Stimulated activated naive CD8-positive, alpha-beta T cell treated with anti-CD3 and anti-CD28 coated beads, Interleukin-15, Interleukin-2, amounts not matched to agents 100 U/mL and 50 U/mL, for 24 hours (primary cell): Measurements from ENCODE around the gene EDAR.
A peak's percentile ranks its signal among the peaks of the same experiment; 100 is the strongest.

Source experiments
- ATAC-seq: fragments of 150-1000 bp; cut with Tn5 transposase; one replicate; pipeline ENCODE4 v1.10.0; 2021
- DNase-seq: peaks from one replicate; pipeline ENCODE4 v3.0.0; 2021

The EDAR gene

DNA sequence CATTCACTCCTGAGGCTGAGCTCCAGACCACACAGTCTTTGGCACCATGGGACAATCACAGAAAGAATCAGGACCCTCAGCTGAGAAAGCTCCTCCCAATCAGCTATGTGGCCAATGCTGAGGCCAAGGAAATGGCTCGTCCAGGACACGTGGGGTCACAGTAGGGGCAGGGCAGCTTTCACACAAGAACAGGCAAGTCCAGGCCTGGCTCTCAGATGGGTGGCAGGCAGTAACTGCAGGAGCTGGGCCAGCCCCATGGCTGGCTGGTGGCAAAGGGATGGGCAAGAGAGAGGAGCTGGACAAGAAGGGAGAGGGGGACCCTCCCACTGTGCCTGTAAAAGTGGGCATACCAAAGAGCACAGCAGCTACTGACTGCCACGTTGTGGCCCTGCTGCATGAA lies 12.2 kb upstream of the EDAR start:
- no peak for DNase-seq
- no peak for ATAC-seq

DNA sequence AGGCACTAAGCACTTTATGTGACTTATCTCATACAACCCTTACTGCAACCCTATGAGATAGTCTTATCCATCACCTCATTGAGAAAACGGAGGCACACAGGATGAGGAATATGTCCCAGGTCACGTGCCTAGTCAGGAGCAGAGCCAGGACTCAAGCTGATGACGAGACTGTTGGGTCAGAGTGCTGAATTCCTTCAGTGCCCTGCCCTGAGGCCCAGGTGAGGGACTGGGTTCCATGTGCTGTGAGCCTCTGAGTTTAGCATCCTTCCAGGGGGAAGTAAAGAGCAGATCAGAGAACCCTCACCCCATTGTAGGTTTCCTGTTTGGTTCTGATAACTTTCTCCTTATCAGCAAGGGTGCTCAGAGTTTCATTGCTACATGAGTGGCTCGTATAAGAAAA lies 11.7 kb upstream of the EDAR start:
- DNase-seq = no peak
- no peak for ATAC-seq

DNA sequence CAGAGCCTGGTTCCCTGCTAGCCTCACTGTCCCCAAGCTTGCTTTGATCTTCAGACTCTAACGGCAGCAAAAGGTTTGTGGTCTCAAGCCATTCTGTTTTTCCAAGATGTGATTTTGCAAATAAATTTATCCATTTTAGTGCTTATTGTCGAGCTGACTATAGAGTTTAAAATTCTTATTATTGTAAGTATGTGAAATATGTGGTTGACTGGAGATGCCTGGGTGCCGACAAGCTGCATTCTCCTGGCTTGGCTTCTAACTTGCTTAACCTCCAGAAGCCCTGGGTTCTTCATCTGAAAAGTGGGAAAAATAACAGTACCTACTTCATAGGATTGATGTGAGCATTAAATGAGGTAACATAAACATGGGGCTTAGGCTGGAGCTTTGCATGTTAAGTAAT lies 9.9 kb upstream of the EDAR start:
- DNase-seq = no peak
- no peak for ATAC-seq

DNA sequence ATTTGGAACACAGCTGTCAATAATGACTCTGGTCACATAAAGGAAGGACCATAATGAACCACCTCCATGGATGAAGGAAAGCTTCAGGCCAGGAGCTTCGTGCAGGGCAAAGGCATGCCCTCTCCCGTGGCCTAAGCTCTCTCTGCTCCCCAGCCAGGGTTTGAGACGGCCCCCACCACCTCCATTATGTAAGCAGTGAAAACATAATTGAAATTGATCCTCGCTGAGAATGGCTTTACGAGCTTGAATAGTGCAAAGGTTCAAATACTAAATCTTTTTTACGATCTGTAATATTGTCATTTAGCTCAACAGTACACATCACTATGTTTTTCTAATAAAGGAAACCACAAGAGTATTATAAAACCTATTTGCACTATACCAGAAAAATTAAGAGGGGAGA lies 5.2 kb upstream of the EDAR start:
- DNase-seq (no peak), ATAC-seq (no peak)

DNA sequence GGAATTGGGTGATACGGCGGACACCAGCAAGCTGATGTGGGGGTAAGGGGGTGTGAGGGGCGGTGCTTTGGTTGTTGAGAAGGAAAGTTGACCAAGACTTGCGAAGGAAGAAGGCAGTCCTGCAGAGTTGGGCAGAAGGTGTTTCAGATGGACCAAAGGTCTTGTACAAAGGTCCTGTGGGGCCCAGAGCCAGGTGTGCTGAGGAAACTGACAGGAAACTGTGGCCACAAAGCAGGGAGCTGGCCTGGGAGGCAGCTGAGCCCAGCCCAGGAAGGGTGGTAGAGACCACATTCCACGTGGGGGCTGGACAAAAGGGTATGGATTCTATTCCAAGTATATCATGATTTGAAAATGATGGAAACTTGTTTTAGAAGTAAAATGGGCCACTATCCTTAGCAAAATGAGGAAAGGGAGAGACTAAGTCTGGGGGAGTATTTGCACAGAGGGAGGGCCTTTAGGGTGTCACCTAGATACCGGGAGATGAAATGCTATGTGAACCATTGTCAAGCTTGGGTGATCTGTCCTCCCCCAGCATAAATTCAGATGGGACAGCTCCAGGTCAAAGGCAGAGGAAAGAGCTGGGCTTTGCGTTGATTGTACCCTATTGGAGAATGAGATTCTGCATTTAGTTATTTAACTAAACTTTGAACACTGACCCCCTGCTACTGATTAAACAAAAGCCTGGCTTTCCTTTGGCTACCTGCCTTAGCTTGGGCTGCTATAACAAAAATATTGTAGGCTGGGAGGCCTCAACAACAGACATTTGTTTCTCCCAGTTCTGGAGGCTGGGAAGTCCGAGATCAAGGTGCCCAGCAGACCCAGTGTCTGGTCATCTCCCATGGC lies 4.3 kb upstream of the EDAR start:
- ATAC-seq = no peak
- no peak for DNase-seq

DNA sequence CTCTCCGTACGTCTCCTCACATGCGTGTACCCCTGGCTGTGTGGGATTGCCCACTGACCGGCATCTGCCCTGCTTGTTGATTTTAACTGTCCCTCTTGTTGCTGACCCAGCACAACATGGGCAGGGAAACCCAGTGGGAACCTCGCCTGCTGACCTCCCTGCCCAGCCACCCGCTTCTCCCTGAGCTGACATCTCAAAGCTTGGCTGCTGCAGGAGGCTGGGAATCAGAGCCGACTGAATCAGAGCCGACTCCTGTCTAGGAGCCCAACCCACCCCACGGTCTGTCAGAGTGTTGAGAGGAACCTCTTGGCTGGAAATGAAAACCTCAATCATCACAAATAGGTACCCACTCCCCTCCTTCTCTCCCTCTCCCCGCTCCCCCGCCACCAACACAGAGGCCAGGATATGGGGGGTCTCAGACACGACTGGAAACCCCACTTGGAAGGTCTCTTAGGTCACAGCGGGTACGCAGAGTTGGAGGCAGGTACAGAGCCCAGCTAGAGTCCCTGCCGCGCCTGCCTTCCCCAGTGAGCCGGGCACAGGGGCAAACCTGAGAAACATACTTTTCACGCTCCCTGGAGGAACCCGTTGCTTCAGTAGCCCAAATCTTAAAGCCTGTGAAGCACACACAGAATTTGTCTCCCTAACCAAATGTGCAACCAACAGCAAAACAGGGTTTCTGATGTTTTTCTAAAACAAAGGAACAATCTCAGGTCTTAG lies 784 bp downstream of the EDAR start:
- no peak for ATAC-seq
- no peak for DNase-seq

DNA sequence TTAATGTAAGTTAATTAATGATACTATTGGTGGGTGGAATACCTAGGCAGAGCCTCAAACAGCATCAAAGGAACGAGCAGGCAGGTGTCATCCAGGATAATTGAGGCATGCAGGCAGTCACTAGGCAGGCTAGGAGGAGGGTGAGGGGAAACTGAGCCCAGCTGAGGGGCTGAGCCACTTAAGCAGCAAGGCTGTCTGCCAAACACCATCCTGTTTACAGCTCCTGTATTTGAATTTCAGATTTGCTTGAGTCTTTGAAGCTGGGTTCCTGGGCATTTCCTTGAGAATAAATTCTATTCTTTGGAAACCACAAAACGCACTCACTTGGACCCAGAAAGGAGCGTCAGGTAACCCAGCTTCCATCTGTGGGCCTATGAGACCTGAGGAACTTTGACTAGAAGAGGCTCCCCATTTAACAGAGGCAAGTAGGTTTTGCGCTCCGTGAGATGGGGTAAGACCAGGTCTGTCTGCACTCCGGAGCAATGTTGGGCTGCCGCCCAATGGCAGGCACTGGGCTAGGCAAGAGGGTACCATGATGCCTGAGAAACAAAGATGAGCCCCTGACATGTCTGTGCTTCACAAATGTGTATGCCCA lies 2.0 kb downstream of the EDAR start:
- DNase-seq (no peak), ATAC-seq (peak; percentile 58)

DNA sequence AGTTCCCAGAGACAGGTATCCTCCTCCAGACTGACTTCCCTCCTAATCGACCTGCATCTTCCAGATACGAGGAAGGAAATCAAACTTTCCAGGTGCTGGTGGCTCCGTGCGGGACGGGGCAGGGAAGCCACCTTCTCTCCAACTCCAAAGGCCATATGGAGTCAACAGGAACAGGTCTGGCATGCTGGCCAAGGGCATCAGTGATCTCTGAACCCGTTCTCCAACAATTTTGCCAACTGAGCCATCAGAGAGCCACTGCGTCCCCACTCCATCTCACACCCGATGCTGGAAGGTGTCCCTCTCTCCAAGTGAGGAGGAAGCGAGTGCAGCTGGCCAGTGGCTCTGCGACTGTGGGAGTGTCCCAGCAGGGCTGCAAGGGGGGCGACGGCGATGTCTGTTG lies 5.4 kb downstream of the EDAR start:
- DNase-seq (no peak), ATAC-seq (no peak)

DNA sequence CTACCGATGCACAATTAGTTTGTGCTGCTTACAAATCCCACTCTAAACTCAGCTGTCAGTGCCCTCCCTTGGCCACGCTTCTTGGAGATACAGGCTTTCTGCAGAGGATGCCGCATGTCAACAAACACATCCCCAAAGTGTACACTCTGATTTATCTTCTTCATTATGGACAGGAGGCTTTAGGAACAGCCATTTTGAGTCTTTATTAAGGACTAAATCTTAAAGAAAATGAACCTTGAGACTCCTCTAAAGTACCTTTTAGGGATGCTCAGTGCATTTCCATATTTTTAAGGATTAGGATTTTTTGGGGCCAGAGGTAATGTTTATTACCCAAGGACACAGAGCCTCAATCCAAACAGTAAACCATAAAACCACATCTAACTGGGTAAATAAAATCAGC lies 6.0 kb downstream of the EDAR start:
- no peak for ATAC-seq
- no peak for DNase-seq

DNA sequence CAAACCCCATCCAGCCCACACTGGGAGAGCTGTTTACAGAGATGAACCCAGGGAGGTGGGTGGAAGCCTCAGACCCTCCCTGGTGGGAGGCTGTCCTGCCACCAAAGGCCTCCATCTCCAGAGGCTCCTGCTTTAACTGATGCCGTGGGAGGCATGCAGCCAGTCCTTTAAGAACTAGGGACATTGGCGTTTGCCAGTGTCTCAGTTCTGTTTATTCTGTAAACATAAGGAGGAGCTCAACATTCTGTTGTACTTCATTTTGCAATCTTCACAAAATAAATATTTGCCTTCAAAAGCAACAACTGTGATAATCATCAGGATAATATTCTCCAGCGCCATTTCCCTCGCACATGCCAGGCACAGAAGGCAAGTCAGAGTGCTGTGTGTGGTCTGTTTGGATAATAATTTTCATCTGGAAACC lies 6.8 kb downstream of the EDAR start:
- ATAC-seq = no peak

DNA sequence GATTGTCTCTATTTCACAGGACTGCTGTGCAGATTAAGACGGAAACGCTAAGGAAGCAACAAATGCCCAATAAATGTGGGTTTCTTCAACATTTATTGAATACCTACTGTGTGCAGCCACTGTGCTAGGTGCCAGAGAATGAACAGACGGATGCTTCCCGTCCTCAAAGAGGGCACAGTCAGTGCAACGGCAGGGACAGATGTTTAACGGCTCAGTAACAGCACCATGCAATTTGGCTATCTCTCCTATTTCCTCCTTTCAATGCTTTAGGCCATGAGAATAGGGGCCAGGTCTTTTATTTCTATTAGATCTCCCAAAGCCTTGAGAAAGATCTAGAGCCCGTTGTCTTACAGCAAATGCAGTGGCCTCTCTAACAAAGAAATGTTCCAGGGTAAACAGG lies 7.2 kb downstream of the EDAR start:
- no peak for DNase-seq
- ATAC-seq = no peak

More for the DNA sequence above, 6.8 kb downstream of the EDAR start:
- no peak for DNase-seq

DNA sequence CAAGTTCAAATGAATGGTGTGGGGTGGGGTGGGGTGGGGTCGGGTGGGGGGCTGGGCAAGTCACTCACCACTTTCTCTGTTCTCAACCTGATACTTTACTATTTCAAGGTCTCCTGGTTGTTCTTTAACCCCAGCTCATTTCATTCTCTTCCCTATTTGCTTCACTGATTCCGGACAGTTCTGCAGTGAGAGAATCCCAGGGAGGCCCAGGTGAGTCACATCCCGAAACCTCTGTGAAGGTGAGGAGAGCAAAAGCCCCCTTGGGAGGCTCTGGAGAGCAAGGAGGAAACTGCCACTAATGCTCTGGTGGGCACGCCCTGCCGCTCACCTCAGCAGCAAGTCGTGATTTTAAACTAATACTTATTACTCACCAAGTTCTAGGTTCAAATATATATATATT lies 8.9 kb downstream of the EDAR start:
- ATAC-seq (no peak), DNase-seq (no peak)

DNA sequence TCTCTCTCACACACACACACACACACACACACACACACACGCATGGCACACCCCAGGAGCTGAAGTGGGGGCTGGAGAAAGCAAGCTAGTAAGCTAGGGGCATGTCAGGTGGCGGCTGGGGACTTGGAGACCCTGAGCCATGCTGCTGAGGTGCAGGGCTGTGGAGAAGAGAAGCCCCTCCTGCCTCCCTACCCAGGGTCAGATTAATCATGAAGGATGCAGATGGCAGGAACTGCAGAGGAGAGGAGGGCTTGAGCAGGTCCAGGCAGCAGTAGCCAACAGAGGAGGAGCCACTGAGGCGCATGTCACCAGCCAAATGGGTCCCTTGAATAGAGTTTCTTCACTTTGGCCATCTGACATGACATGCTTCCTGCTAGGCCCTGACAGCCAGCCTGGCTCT lies 9.6 kb downstream of the EDAR start:
- ATAC-seq (no peak), DNase-seq (no peak)

DNA sequence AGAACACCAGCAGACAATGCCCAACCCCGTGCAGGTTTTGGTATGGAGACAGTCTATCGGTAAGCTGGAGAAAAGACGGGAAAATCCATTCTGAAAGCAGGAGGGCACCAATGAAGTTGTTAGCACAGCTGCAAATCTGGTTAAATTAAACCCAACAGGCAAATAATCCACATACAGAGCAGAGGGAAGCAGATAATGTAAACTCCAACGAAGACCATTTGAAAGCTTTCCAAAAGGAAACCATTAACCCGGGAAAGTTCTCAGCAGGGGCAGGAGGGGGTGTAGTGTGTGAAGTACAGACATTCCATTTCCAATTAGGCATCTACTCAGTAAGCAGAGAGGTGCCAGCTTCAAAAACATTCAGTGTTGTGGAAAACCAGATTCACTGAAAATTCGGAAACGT lies 10.3 kb downstream of the EDAR start:
- no peak for DNase-seq
- no peak for ATAC-seq

DNA sequence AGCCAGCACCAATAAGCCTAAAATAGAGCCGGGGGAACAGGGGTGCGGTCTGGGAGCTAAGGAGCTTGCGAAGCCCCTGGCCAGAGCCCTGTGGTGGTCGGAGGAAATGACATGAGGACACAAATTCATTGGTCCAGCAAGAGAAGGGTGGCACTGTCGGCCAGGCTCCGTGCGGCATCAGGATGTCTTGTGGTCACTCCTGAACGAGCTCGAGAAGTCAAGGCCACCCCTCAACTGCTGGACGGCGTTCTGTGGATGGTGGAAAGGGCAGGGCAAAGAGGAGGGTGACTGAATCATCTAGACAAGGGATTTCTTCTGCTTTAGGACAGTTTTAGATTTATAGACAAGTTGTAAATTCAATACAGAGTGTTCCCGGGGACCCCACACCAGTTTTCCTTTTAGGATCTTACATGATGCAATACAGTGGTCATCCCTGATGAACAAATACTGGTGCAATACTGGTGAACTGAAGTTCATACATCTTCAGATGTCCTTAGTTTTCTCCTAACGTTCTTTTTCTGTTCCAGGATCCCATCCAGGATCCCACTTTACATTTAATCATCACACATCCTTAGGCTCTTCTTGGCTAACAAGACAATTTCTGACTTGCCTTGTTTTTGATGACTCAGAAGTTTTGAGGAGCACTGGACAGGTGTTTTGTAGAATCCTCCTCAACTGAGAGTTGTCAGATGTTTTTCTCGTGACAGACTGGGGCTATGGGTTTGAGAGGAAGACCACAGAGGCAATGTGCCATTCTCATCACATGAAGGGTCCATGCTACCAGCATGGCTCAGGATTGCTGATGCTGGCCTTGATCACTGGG lies 13.2 kb downstream of the EDAR start:
- DNase-seq (no peak), ATAC-seq (no peak)

DNA sequence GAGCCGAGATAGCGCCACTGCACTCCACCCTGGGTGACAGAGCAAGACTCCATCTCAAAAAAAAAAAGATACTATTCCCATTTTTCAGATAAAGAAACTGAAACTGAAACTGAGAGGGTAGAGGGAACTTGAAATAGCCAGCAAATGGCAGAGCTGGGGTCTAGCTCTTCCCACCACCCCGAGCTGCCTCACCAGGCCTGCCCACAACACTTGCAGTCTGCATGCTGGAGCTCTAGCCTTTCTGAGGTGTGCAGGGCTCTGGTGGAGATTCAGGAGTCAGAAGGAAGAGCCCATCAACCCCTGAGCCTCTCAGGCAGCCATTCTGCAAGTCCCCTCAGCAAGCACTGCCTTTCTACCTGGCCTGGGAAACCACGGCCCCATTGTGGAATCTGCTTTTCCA lies 14.3 kb downstream of the EDAR start:
- ATAC-seq (no peak), DNase-seq (no peak)

DNA sequence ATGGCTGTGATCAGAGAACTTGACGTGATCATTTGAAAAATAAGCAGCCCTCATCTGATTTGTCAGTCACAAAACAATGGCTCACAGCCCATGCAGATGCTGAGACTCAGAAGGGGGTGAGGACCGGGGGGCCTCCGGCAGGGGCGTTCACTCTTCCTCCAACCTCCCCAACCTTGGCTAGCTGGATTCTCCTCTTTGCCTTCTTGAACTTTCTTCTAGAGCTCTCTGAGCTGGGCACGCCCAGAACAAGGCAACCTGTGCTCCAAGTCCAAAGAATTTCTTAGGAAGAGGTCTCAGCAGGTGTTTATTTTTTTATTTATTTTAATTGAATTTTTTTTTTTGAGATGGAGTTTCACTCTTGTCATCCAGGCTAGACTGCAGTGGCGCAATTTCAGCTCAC lies 16.4 kb downstream of the EDAR start:
- ATAC-seq (no peak), DNase-seq (no peak)

DNA sequence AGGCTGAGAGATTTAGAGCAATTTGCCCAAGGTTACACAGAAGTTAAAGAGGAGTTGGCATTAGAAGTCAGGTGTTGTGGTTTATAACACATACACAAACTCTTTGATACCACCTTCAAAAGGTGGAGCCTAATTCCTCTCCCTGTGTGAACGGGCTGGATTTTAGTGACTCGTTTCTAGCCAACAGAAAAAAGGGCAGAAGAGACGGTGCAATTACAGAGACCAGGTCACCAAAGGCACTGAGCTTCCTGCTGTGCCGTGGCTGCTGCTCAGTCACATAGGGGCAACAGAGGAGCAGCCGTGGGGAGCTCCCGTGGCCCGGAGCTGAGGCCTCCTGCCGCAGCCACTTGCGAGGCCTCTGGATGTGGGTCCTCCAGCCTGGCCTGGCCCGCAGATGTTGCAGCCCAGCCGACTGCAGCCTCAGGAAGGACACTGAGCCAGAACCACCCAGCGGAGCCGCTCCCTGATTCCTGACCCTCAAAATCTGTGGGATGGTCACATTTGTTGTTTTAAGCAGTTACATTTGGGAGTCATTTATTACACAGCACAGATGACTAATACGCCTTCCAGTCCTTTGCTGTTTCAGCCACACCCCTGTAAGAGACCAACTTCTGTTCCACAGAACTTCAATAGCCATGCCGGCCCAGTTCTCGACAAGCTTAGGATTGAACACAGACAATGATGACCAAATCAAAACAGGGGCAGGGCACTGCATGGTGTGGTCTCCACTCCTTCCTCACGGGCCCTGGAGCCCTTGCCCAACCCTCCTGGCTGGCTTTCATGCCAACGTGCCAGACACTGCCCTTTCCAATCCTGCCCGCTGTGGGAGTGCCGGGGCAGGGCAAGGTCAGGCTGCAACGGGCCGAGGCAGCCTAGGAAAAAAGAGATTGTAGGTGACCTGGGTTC lies 17.1 kb downstream of the EDAR start:
- no peak for ATAC-seq
- DNase-seq = no peak

DNA sequence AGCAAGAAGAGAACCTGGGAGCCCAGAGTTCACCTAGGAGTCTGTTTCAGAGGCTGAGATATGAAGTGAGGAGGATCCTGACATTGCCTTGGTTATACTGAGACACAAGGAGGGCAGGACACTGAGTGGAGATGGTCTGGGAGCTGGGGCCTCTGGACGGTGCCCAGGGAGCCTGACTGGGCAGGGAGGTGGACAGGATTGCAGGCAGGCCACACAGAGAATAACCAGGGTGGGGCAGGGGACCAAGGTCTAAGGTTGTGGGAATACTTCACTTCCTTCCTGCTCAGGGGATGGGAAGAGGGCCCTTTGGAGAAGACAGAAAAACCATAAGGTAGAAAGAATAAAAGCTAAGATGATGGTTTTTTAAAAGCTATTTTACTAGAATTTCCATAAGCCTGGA lies 18.7 kb downstream of the EDAR start:
- DNase-seq (no peak), ATAC-seq (no peak)

DNA sequence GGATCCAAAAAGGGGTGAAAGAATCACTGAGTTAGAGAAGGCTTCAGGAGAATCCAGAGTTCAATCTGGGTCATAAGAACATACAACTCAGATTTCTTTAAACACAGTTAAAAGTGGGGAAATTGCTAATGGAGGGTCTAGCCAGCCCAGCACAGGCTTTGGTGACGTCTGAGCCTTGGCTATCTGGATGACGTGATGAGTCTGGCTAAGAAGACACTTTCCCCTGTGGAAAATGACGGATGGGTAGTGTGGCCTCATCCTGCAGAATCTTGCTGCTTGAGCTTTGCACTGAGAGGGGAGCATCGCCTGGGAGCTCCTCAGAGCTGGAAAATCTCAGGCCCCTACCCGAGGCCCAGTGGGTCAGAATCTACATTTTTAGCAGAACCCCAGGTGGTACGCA lies 19.2 kb downstream of the EDAR start:
- no peak for DNase-seq
- no peak for ATAC-seq

DNA sequence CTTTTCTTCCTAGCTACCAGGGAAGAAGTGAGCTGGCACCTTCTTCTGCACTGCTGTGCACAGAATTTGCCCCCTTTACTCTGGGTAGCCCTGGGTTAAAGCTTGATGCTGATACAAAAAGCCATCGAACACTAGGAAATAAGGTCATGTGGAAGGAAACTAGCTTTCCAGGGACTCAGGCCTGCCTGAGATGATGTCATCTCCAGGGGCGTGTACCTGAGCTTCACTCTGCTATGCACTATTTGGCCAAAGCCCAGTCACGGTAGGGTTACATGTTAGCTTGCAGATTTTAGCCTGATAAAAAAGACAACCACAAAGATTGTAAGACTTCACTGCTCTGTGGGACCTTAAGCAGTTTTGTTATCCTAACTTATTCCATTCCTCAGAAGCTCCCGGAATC lies 20.4 kb downstream of the EDAR start:
- DNase-seq = no peak
- peak; percentile 26 for ATAC-seq

DNA sequence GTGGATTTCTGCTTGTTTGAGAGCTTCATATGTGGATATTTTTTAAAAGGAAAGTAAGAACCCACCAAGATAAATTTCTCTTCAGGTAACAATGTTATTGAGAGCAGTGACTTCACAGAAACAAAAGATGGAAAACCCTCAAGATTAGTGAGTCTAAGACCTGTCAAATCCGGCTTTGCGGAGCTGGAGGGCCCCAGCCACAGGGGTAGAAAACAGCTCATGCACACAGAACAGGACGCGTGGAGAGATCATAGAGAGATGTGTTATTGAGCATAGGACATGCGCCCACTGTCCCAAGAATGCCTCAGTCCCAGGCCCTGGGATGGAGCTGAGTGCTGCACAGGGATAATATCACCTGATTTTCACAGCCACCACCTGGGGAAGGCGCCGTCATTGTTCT lies 21.3 kb downstream of the EDAR start:
- DNase-seq = no peak
- peak; percentile 26 for ATAC-seq
